PC-3 (cell line): ENCODE data around the gene PPIA. TPM values are rescaled to one million over a fixed set of nuclear protein-coding genes. Genes with fewer than 3 reads are reported as not detected.
"Not testable (repeated sequence)": the region's sequence is repeated elsewhere in the genome, so short reads cannot be mapped to it uniquely, and the experiment has no call there.

Experiments
- ATAC-seq: fragments of 200-7000 bp; cut with Tn5 transposase; 2 replicates; pipeline ENCODE4 v1.9.1; 2020; ENCODE audit warnings: mild to moderate bottlenecking, moderate library complexity
- BruUV-seq: library from RNA; stranded (reverse); fragments of 400-500 nt; replicated peaks from 2 replicates; lab custom pipeline; 2021; lab: Mats Ljungman, UMichigan
- CTCF ChIA-PET: fragments of 300-600 bp; sonication (Branson Sonifier 250); formaldehyde crosslinking; loops from one replicate; lab custom pipeline; 2022; ENCODE audit warnings: antibody characterized with exemption; lab: Charles Lee
- POLR2A ChIA-PET: fragments of 300-600 bp; sonication (Branson Sonifier 250); formaldehyde crosslinking; loops from one replicate; lab custom pipeline; 2022; ENCODE audit warnings: antibody characterized with exemption; ENCODE audit not compliant: unreplicated experiment; lab: Charles Lee
- DNase-seq: peaks from one replicate; pipeline ENCODE4 v3.0.0-alpha.2; 2015
- H2AFZ ChIP-seq: fragments of 300-600 bp; sonication (generic); 2 replicates; pipeline ENCODE4 v1.6.0; 2016; ENCODE audit warnings: antibody characterized with exemption, low read length
- H3F3A ChIP-seq: fragments of 300-600 bp; sonication (generic); one replicate; pipeline ENCODE4 v1.6.0; 2017; ENCODE audit warnings: antibody characterized with exemption, low read length, control low read depth, mild to moderate bottlenecking; ENCODE audit not compliant: unreplicated experiment
- H3K27ac ChIP-seq: fragments of 300-600 bp; sonication (generic); 2 replicates; pipeline ENCODE4 v1.5.1; 2016; ENCODE audit warnings: mild to moderate bottlenecking, low read length
- H3K27me3 ChIP-seq: fragments of 300-600 bp; sonication (generic); 2 replicates; pipeline ENCODE4 v1.6.1; 2016; ENCODE audit warnings: low read length, mixed read lengths
- H3K36me3 ChIP-seq: fragments of 300-600 bp; sonication (generic); 2 replicates; pipeline ENCODE4 v1.6.1; 2016; ENCODE audit warnings: low read depth, mixed run types, low read length, mixed read lengths
- H3K4me1 ChIP-seq: fragments of 300-600 bp; sonication (generic); 2 replicates; pipeline ENCODE4 v1.5.1; 2016; ENCODE audit warnings: low read length; ENCODE audit not compliant: insufficient read depth
- H3K4me2 ChIP-seq: fragments of 300-600 bp; sonication (generic); 2 replicates; pipeline ENCODE4 v1.6.0; 2016; ENCODE audit warnings: low read length
- H3K4me3 ChIP-seq: fragments of 300-600 bp; sonication (generic); 2 replicates; pipeline ENCODE4 v1.5.1; 2016; ENCODE audit warnings: mild to moderate bottlenecking, low read length, mixed read lengths
- H3K79me2 ChIP-seq: fragments of 300-600 bp; sonication (generic); 2 replicates; pipeline ENCODE4 v1.6.1; 2017; ENCODE audit warnings: low read length, mixed read lengths
- H3K9ac ChIP-seq: fragments of 300-600 bp; sonication (generic); 2 replicates; pipeline ENCODE4 v1.6.0; 2016; ENCODE audit warnings: mild to moderate bottlenecking, low read length
- H3K9me2 ChIP-seq: fragments of 300-600 bp; sonication (generic); replicated peaks from 2 replicates; pipeline ENCODE4 v1.6.1; 2016; ENCODE audit warnings: mixed run types, low read length, mixed read lengths
- H3K9me3 ChIP-seq: fragments of 300-600 bp; sonication (generic); 2 replicates; pipeline ENCODE4 v1.6.1; 2016; ENCODE audit warnings: low read length, mixed read lengths
- H4K20me1 ChIP-seq: fragments of 300-600 bp; sonication (generic); 2 replicates; pipeline ENCODE4 v1.6.1; 2016; ENCODE audit warnings: low read length, mixed read lengths
- EZH2 ChIP-seq: fragments of 300-600 bp; sonication (generic); IDR thresholded peaks from one replicate; pipeline ENCODE4 v1.6.1; 2017; ENCODE audit warnings: antibody characterized with exemption, mild to moderate bottlenecking, low read length; ENCODE audit not compliant: unreplicated experiment
- EZH2phosphoT487 ChIP-seq: fragments of 300-600 bp; sonication (generic); IDR thresholded peaks from 2 replicates; pipeline ENCODE4 v1.6.1; 2018; ENCODE audit warnings: mild to moderate bottlenecking, antibody characterized with exemption, low read length, borderline replicate concordance
- intact Hi-C: fragments of 100-400 bp; cut with micrococcal nuclease; formaldehyde crosslinking; loops from 2 replicates; pipeline ENCODE4 v1.9.0; 2023
- total RNA-seq: library from RNA; depleted of rRNA; stranded (reverse); fragments of >200 nt; gene quantifications from 2 replicates; pipeline ENCODE4 v1.2.3, GENCODE V29; 2014
- TF ChIP-seq, protein P1 (sequence below): fragments of 300-600 bp; sonication (generic); conservative IDR thresholded peaks from 2 replicates; pipeline ENCODE4 v1.5.1; 2017; ENCODE audit warnings: antibody characterized with exemption, low read depth, mild to moderate bottlenecking, low read length

PPIA gene
- total RNA-seq, 1 experiment from 2014 or later = 4,136 TPM

- Histone ChIP-seq H3K27me3 (no peaks in the 10 kb centered on the region), H3K9me2 (no peaks in the 10 kb centered on the region), H3F3A (no peaks in the 10 kb centered on the region), H4K20me1 (no peaks in the 10 kb centered on the region), H3K36me3 (no peaks in the 10 kb centered on the region), H3K9ac (no peak overlapping the region), H3K4me2 (no peak overlapping the region), H3K4me3 (no peak overlapping the region), H3K9me3 (no peaks in the 10 kb centered on the region), H3K4me1 (no peaks in the 10 kb centered on the region), H3K79me2 (no peaks in the 10 kb centered on the region), H2AFZ (no peak overlapping the region), H3K27ac (no peak overlapping the region)
- ChIA-PET CTCF (no interaction called here), POLR2A (no interaction called here)
- DNase-seq = no peak
- TF ChIP-seq, protein P1, sequence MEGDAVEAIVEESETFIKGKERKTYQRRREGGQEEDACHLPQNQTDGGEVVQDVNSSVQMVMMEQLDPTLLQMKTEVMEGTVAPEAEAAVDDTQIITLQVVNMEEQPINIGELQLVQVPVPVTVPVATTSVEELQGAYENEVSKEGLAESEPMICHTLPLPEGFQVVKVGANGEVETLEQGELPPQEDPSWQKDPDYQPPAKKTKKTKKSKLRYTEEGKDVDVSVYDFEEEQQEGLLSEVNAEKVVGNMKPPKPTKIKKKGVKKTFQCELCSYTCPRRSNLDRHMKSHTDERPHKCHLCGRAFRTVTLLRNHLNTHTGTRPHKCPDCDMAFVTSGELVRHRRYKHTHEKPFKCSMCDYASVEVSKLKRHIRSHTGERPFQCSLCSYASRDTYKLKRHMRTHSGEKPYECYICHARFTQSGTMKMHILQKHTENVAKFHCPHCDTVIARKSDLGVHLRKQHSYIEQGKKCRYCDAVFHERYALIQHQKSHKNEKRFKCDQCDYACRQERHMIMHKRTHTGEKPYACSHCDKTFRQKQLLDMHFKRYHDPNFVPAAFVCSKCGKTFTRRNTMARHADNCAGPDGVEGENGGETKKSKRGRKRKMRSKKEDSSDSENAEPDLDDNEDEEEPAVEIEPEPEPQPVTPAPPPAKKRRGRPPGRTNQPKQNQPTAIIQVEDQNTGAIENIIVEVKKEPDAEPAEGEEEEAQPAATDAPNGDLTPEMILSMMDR = no peak
- no peak for TF ChIP-seq EZH2phosphoT487
- no peak for TF ChIP-seq EZH2
- intact Hi-C loops = no loop called here
- BruUV-seq = no TSS peak
- no peak for ATAC-seq
Observed at GRCh38 chr7:44783407-44783806, 13.1 kb upstream of the PPIA start.

DNA sequence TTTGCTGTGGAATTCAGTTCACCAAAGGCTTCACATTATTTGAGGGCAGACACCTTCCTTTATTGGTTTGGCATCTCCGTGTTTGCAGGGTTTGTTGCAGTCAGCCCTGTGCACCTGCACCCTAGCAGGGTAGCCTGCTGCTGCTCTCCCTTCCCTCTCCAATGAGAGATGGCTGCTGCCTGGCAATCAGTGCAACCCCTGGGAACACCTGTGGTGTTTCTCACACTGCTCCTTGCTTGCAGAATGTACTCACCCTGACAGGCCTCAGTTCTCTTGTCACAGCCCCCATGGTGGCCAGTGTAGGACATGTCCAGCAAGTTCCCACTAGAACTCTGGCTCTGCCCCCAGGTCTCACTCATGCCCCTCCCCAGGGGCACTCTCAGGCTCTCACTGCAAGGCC lies 12.1 kb upstream of the PPIA start:
- ChIA-PET CTCF (no interaction called here), POLR2A (no interaction called here)
- ATAC-seq (no peak), DNase-seq (no peak)
- Histone ChIP-seq H3K4me2 (no peak overlapping the region), H3K9ac (no peak overlapping the region), H3K9me3 (no peaks in the 10 kb centered on the region), H3K36me3 (no peaks in the 10 kb centered on the region), H3K27ac (no peak overlapping the region), H3K9me2 (no peaks in the 10 kb centered on the region), H4K20me1 (no peaks in the 10 kb centered on the region), H3K4me1 (no peaks in the 10 kb centered on the region), H3F3A (no peaks in the 10 kb centered on the region), H3K27me3 (no peaks in the 10 kb centered on the region), H2AFZ (no peak overlapping the region), H3K79me2 (no peaks in the 10 kb centered on the region), H3K4me3 (no peak overlapping the region)
- no TSS peak for BruUV-seq
- intact Hi-C loops = no loop called here
- TF ChIP-seq EZH2phosphoT487 (no peak), EZH2 (no peak)
- TF ChIP-seq, protein P1 = no peak

DNA sequence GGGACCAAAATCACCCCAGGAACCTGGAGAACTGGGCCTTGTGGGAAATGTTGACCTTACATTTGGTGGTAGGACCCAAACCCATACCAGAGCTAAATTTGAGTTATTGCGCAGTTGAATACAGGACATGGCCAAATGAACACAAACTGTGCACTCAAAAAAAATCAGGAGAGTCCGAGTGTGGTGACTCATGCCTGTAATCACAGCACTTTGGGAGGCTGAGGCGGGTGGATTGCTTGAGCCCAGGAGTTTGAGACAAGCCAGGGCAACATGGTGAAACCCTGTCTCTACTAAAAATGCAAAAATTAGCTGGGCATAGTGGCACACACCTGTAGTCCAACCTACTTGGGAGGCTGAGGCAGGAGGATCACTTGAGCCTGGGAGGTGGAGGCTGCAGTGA lies 11.3 kb upstream of the PPIA start:
- H3K9me2 ChIP-seq, BruUV-seq, H3K36me3 ChIP-seq, H3K27ac ChIP-seq, H3F3A ChIP-seq, intact Hi-C loops, CTCF ChIA-PET, H3K4me3 ChIP-seq, H3K4me1 ChIP-seq, H3K79me2 ChIP-seq, H3K27me3 ChIP-seq, H3K4me2 ChIP-seq, H3K9me3 ChIP-seq, DNase-seq, H3K9ac ChIP-seq, POLR2A ChIA-PET, H2AFZ ChIP-seq, H4K20me1 ChIP-seq, ATAC-seq: not testable (repeated sequence)
